ENCODE data around the gene JAG1.

Gene JAG1

DNA sequence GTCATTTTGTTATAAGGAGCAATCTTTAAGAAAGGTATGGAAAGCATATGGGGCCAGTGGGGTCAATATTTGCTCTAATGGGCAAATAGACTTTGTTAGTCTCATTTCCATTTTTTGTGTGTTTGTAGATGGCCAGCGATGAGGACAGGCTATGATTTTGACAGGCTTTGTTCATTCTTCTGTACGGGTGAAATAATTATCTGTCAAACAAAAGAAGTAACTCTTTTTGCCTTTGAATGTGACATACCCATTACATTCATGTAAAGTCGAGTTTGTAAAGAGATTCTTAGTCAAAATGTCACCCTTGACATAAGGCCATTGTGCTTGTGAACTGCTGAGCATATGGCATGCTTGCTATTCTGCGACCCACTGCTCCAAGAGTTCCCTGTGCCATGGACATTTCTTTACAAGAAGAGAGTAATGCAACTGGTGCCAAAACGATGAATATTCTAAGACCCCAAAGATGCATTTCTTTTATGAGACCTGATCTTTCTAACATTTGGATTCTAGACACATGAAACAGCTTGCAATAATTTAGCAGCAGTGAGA, 38.2 kb upstream of the JAG1 start:
- Histone ChIP-seq H3K4me3 (ENCODE audit: low read depth, low read length) (no peak overlapping the region), H3K9me3 (ENCODE audit: control insufficient read depth, insufficient read depth, low read depth, low read length) (no peaks in the 10 kb centered on the region), H3K27me3 (ENCODE audit: control insufficient read depth, insufficient read depth, low read length) (no peaks in the 10 kb centered on the region), H3K4me1 (ENCODE audit: control insufficient read depth, insufficient read depth, low read length) (peaks cover 21% of the 10 kb centered on the region), H3K27ac (ENCODE audit: low read depth, low read length) (no peak overlapping the region), H3K9ac (ENCODE audit: low read length) (no peak overlapping the region), H3K36me3 (ENCODE audit: control insufficient read depth, insufficient read depth, low read length) (no peaks in the 10 kb centered on the region)

DNA sequence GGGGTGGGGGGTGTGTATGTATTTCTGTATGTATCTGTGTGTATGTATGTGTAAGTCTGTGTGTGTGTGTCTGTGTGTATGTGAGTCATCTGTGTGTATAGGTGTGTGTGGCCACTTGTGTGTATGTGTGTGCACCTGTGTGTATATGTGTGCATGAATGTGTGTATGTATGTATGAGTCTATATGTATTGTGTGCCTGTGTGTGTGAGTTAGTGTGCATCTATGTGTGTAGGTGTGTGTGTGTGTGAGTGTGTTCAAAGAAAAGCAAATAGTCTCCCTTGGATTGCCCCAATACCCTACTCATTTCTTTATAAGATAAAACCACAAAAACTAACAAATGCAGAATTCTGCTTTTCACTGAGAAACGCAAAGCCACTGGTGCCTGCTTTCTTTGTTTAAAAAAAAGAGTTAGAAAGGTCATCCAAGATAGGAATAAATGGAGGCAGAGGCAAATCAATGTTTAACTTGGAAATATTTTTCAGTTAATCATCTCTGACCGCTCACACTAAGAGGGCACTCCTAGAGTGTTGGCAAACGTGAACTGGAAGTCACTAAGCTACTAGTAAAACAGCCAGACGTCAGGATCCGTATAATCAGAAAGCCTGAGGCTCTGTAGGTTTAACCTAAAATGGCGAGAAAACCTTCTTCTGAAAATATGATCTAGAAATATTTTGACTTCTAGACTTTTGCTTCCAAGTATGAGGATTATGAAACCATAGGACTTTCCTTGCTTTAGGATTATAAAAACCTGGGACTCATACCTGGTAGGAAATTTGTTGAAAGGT, 37.4 kb upstream of the JAG1 start:
- no peaks in the 10 kb centered on the region for H3K9me3 ChIP-seq (ENCODE audit: control insufficient read depth, insufficient read depth, low read depth, low read length)
- peaks cover 13% of the 10 kb centered on the region for H3K4me1 ChIP-seq (ENCODE audit: control insufficient read depth, insufficient read depth, low read length)
- H3K27me3 ChIP-seq (ENCODE audit: control insufficient read depth, insufficient read depth, low read length) = no peaks in the 10 kb centered on the region
- no peak overlapping the region for H3K4me3 ChIP-seq (ENCODE audit: low read depth, low read length)
- no peak overlapping the region for H3K27ac ChIP-seq (ENCODE audit: low read depth, low read length)
- no peak overlapping the region for H3K9ac ChIP-seq (ENCODE audit: low read length)
- H3K36me3 ChIP-seq (ENCODE audit: control insufficient read depth, insufficient read depth, low read length) = no peaks in the 10 kb centered on the region

DNA sequence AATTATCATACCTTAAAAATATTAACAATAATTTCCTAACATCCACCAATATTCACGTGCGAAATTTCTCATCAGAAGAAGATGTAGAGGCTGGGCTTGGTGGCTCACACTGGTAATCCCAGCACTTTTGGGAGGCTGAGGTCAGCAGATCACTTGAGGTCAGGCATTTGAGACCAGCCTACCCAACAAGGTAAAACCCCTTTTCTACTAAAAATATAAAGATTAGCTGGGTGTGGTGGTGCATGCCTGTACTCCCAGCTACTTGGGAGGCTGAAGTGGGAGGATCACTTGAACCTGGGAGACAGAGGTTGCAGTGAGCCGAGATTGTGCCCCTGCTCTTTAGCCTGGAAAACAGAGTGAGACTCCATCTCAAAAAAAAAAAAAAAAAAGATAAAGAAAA, 36.1 kb upstream of the JAG1 start:
- Histone ChIP-seq H3K27me3 (ENCODE audit: control insufficient read depth, insufficient read depth, low read length) (no peaks in the 10 kb centered on the region), H3K9me3 (ENCODE audit: control insufficient read depth, insufficient read depth, low read depth, low read length) (no peaks in the 10 kb centered on the region), H3K9ac (ENCODE audit: low read length) (no peak overlapping the region), H3K4me1 (ENCODE audit: control insufficient read depth, insufficient read depth, low read length) (peaks cover 8% of the 10 kb centered on the region), H3K4me3 (ENCODE audit: low read depth, low read length) (no peak overlapping the region), H3K27ac (ENCODE audit: low read depth, low read length) (no peak overlapping the region), H3K36me3 (ENCODE audit: control insufficient read depth, insufficient read depth, low read length) (no peaks in the 10 kb centered on the region)

DNA sequence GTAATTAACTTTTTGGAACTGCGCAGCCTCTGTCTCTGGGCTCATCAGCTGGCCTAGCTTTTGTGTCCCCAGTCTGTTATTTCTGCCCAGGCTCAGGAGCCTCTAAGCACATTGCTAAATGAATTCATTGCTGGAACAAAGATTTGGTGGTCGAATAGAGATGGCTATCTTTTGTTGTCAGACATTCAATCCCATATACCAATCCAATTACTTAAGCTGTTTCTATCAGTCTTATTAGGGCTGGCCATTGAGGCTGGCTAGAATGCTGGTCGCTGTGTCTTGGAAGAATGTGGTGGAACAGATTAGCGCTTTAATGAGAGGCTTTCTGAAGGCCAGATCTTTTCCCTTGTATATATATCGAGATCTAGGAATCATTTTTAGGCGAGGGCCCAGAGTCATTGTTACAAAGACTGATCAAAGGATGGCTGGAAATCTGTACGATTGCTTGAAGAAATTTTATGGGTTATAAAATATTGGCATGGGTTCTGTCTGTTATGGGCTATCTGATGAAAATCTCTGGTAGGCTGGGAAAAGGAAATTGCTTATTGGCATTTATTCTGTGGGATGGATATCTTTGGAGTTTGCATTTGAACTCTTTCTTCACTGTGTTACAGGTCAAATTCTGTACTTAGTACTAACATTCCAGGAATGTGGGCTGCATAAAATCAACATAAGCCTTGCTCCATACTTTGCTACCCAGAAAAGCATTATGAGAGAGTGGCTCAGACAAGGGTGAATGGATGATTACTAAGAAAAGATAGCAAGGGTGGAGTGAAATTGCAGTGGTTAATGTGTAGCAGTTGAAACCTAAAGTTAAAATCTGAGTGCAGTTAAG, 34.8 kb upstream of the JAG1 start:
- no peak overlapping the region for H3K27ac ChIP-seq (ENCODE audit: low read depth, low read length)
- no peaks in the 10 kb centered on the region for H3K27me3 ChIP-seq (ENCODE audit: control insufficient read depth, insufficient read depth, low read length)
- H3K4me3 ChIP-seq (ENCODE audit: low read depth, low read length) = no peak overlapping the region
- no peaks in the 10 kb centered on the region for H3K36me3 ChIP-seq (ENCODE audit: control insufficient read depth, insufficient read depth, low read length)
- H3K9ac ChIP-seq (ENCODE audit: low read length) = no peak overlapping the region
- 0 out of 2 replicates have a peak, but pooled peaks cover 2% of the 10 kb centered on the region for H3K4me1 ChIP-seq (ENCODE audit: control insufficient read depth, insufficient read depth, low read length)
- no peaks in the 10 kb centered on the region for H3K9me3 ChIP-seq (ENCODE audit: control insufficient read depth, insufficient read depth, low read depth, low read length)

DNA sequence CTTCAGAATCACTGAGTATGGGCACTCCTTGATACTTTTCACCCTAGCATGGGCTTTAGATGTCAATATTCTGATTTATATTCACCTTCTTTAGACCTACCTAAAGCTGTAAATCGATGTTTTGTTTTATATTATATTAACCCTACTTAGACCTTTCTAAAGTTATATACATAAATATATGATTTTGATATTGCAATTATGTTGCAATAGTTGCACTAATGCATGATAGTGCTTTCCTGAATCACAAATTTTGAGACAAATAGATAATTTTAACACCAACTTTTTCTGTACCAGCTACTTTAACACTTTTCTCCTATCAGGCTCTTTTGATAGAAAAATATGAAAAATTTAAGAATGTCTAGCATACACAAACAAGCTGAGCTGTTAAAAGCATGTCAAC, 34.0 kb upstream of the JAG1 start:
- Histone ChIP-seq H3K27ac (ENCODE audit: low read depth, low read length) (no peak overlapping the region), H3K4me3 (ENCODE audit: low read depth, low read length) (no peak overlapping the region), H3K9me3 (ENCODE audit: control insufficient read depth, insufficient read depth, low read depth, low read length) (no peaks in the 10 kb centered on the region), H3K27me3 (ENCODE audit: control insufficient read depth, insufficient read depth, low read length) (no peaks in the 10 kb centered on the region), H3K4me1 (ENCODE audit: control insufficient read depth, insufficient read depth, low read length) (0 out of 2 replicates have a peak, but pooled peaks cover 2% of the 10 kb centered on the region), H3K36me3 (ENCODE audit: control insufficient read depth, insufficient read depth, low read length) (no peaks in the 10 kb centered on the region), H3K9ac (ENCODE audit: low read length) (no peak overlapping the region)

DNA sequence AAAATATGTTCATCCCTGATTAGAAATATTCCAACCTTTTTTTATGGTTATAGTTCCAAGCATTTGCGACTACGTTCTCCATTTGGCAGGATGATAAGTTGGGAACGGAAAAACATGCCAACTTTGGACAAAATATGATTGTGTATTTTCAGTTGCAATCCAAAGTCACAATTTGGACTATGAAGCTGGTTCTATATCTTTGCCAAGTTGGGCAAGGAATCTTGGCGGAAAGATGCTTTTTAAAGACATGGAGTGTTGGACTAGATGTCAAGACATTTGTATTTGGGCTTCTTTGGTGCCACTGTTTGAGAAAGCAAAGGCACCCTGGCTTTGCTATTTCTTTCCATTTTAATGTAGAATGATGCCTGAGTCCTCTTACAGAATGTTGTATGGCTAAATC, 33.3 kb upstream of the JAG1 start:
- no peaks in the 10 kb centered on the region for H3K27me3 ChIP-seq (ENCODE audit: control insufficient read depth, insufficient read depth, low read length)
- H3K4me3 ChIP-seq (ENCODE audit: low read depth, low read length) = no peak overlapping the region
- H3K4me1 ChIP-seq (ENCODE audit: control insufficient read depth, insufficient read depth, low read length) = 0 out of 2 replicates have a peak, but pooled peaks cover 2% of the 10 kb centered on the region
- H3K27ac ChIP-seq (ENCODE audit: low read depth, low read length) = no peak overlapping the region
- no peaks in the 10 kb centered on the region for H3K36me3 ChIP-seq (ENCODE audit: control insufficient read depth, insufficient read depth, low read length)
- H3K9me3 ChIP-seq (ENCODE audit: control insufficient read depth, insufficient read depth, low read depth, low read length) = no peaks in the 10 kb centered on the region
- no peak overlapping the region for H3K9ac ChIP-seq (ENCODE audit: low read length)

DNA sequence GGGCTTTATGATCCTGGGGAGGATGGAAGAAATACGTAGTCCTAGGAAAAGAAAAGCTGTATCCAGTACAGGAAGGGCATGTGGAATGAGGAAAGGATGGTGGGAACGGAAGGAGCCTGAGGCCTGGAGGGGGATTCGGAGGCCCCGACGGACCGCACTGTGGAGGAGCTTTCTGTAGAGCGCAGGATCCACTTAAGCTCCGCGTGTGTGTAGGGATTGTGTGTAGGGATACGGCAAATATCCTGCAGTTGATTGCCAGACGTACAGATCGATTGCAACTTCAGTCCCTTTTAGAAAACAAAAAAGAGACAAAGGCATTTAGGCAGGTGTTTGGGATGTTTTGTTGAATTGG, 32.6 kb upstream of the JAG1 start:
- H3K9ac ChIP-seq (ENCODE audit: low read length) = no peak overlapping the region
- no peak overlapping the region for H3K4me3 ChIP-seq (ENCODE audit: low read depth, low read length)
- 0 out of 2 replicates have a peak, but pooled peaks cover 2% of the 10 kb centered on the region for H3K4me1 ChIP-seq (ENCODE audit: control insufficient read depth, insufficient read depth, low read length)
- H3K9me3 ChIP-seq (ENCODE audit: control insufficient read depth, insufficient read depth, low read depth, low read length) = no peaks in the 10 kb centered on the region
- H3K27me3 ChIP-seq (ENCODE audit: control insufficient read depth, insufficient read depth, low read length) = no peaks in the 10 kb centered on the region
- H3K36me3 ChIP-seq (ENCODE audit: control insufficient read depth, insufficient read depth, low read length) = no peaks in the 10 kb centered on the region
- H3K27ac ChIP-seq (ENCODE audit: low read depth, low read length) = no peak overlapping the region

DNA sequence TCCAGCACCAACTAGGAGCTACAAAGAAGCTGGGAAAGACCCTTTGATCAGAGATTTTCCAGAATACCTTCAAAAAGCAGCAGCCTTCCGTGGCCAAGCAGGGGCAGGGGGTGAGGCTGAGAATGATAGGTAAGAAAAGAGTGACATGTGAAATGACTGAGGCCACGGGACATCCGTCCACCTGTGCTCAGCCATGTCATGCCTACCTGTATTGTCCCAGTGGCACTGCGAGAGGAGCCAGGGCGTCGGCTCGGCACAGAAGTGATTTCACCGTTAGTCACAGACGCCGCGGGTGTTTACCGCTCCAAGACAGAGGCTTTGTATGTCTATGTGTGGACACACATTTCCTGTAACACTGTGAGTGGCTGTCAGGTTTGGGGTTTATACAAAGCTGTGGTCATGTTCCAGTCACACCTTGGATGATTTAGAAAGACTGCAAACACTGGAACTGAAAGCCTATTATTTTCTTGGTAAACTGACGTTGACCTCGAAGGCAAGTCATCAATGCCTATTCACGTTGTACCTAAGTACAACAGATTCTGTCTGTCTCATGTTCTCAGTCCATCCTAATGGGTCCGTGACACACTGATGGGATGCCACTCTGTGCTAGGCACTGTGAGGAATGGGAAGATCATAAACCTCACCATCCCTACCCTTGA, 32.1 kb upstream of the JAG1 start:
- Histone ChIP-seq H3K9ac (ENCODE audit: low read length) (no peak overlapping the region), H3K4me1 (ENCODE audit: control insufficient read depth, insufficient read depth, low read length) (0 out of 2 replicates have a peak, but pooled peaks cover 2% of the 10 kb centered on the region), H3K27ac (ENCODE audit: low read depth, low read length) (no peak overlapping the region), H3K36me3 (ENCODE audit: control insufficient read depth, insufficient read depth, low read length) (no peaks in the 10 kb centered on the region), H3K27me3 (ENCODE audit: control insufficient read depth, insufficient read depth, low read length) (no peaks in the 10 kb centered on the region), H3K4me3 (ENCODE audit: low read depth, low read length) (no peak overlapping the region), H3K9me3 (ENCODE audit: control insufficient read depth, insufficient read depth, low read depth, low read length) (no peaks in the 10 kb centered on the region)

DNA sequence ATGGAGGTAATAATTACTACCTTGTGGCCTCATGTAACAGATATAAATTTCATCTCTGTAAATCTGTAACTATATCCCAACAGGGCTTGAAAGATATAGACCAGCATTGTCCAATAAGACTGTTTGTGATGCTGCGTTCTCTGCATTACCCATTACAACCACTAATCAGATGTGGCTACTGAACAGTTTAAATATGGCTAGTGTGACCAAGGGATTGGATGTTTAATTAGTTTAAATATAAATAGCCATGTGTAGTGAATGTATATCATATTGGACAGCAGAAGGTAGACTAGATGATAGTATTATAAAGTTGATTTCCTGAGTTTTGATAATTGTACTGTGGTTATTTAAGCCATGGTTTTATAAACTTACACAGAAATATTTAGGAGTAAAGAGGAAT, 27.8 kb upstream of the JAG1 start:
- H3K4me1 ChIP-seq (ENCODE audit: control insufficient read depth, insufficient read depth, low read length) = no peaks in the 10 kb centered on the region
- H3K36me3 ChIP-seq (ENCODE audit: control insufficient read depth, insufficient read depth, low read length) = no peaks in the 10 kb centered on the region

DNA sequence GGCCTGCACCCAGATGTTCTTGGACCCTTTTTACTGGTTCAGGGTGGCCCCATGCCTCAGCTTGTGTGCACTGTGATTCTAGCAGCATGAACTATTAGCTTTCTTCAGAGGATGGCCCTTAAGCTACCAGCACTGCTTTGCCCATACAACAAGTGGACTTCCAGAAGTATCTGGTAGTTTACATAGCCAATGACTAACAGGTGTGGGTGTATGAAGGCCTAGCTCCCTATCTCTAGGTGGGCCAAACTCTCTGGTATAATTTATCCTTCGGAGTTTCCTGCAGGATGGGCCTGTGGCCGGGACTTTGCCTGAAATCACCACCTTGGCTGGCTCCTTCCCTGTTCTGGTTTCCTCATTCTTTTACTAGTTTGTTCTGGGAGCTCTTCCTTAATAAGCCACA, 26.1 kb upstream of the JAG1 start:
- 0 out of 2 replicates have a peak, but pooled peaks cover 6% of the 10 kb centered on the region for H3K9me3 ChIP-seq (ENCODE audit: control insufficient read depth, insufficient read depth, low read depth, low read length)
- no peaks in the 10 kb centered on the region for H3K36me3 ChIP-seq (ENCODE audit: control insufficient read depth, insufficient read depth, low read length)
- no peak overlapping the region for H3K27ac ChIP-seq (ENCODE audit: low read depth, low read length)
- no peak overlapping the region for H3K4me3 ChIP-seq (ENCODE audit: low read depth, low read length)
- H3K4me1 ChIP-seq (ENCODE audit: control insufficient read depth, insufficient read depth, low read length) = no peaks in the 10 kb centered on the region
- H3K27me3 ChIP-seq (ENCODE audit: control insufficient read depth, insufficient read depth, low read length) = no peaks in the 10 kb centered on the region
- no peak overlapping the region for H3K9ac ChIP-seq (ENCODE audit: low read length)

More for the DNA sequence above, 27.8 kb upstream of the JAG1 start:
- Histone ChIP-seq H3K27ac (ENCODE audit: low read depth, low read length) (no peak overlapping the region), H3K9me3 (ENCODE audit: control insufficient read depth, insufficient read depth, low read depth, low read length) (0 out of 2 replicates have a peak, but pooled peaks cover 1% of the 10 kb centered on the region), H3K27me3 (ENCODE audit: control insufficient read depth, insufficient read depth, low read length) (no peaks in the 10 kb centered on the region), H3K4me3 (ENCODE audit: low read depth, low read length) (no peak overlapping the region), H3K9ac (ENCODE audit: low read length) (no peak overlapping the region)
